BE2C (cell line): ENCODE data around the gene PHF20.

ENCODE experiments used
- DNase-seq: peaks from one replicate; pipeline ENCODE4 v3.0.0-alpha.2; 2020
- H3K27me3 ChIP-seq: fragments of 250-450 bp; sonication (Bioruptor Pico); 2 replicates; pipeline ENCODE4 v1.5.1; 2020; ENCODE audit warnings: mild to moderate bottlenecking
- H3K36me3 ChIP-seq: fragments of 250-450 bp; sonication (Bioruptor Pico); 2 replicates; pipeline ENCODE4 v1.5.1; 2020; ENCODE audit warnings: mild to moderate bottlenecking
- H3K4me1 ChIP-seq: fragments of 250-450 bp; sonication (Bioruptor Pico); 2 replicates; pipeline ENCODE4 v1.5.1; 2020
- H3K4me3 ChIP-seq: 2 replicates; pipeline ENCODE4 v1.5.1; 2011; ENCODE audit warnings: low read depth, low read length
- H3K9me3 ChIP-seq: fragments of 250-450 bp; sonication (Bioruptor Pico); 2 replicates; pipeline ENCODE4 v1.5.1; 2020
- TF ChIP-seq, protein P1 (sequence below): IDR thresholded peaks from 2 replicates; pipeline ENCODE4 v1.5.1; 2012; ENCODE audit warnings: mild to moderate bottlenecking, low read depth, low read length

Gene PHF20

GRCh38 chr20:35734374-35734773 lies 37.4 kb upstream of the PHF20 start:
- Histone ChIP-seq H3K4me3 (no peak overlapping the region), H3K4me1 (peaks cover 12% of the 10 kb centered on the region), H3K36me3 (peaks cover 100% of the 10 kb centered on the region), H3K9me3 (no peaks in the 10 kb centered on the region), H3K27me3 (0 out of 2 replicates have a peak, but pooled peaks cover 3% of the 10 kb centered on the region)
- TF ChIP-seq, protein P1, sequence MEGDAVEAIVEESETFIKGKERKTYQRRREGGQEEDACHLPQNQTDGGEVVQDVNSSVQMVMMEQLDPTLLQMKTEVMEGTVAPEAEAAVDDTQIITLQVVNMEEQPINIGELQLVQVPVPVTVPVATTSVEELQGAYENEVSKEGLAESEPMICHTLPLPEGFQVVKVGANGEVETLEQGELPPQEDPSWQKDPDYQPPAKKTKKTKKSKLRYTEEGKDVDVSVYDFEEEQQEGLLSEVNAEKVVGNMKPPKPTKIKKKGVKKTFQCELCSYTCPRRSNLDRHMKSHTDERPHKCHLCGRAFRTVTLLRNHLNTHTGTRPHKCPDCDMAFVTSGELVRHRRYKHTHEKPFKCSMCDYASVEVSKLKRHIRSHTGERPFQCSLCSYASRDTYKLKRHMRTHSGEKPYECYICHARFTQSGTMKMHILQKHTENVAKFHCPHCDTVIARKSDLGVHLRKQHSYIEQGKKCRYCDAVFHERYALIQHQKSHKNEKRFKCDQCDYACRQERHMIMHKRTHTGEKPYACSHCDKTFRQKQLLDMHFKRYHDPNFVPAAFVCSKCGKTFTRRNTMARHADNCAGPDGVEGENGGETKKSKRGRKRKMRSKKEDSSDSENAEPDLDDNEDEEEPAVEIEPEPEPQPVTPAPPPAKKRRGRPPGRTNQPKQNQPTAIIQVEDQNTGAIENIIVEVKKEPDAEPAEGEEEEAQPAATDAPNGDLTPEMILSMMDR, result no peak
- no peak for DNase-seq

- no peaks in the 10 kb centered on the region for H3K9me3 ChIP-seq
- peaks cover 16% of the 10 kb centered on the region for H3K4me1 ChIP-seq
- no peak for DNase-seq
- TF ChIP-seq, protein P1, result no peak
- H3K36me3 ChIP-seq, result peaks cover 100% of the 10 kb centered on the region
- no peak overlapping the region for H3K4me3 ChIP-seq
- 0 out of 2 replicates have a peak, but pooled peaks cover 3% of the 10 kb centered on the region for H3K27me3 ChIP-seq
Measured at GRCh38 chr20:35734777-35735649, 36.8 kb upstream of the PHF20 start.

- Histone ChIP-seq H3K4me3 (0 out of 2 replicates have a peak overlapping the region, but pooled peaks have one; percentile 14), H3K4me1 (peaks cover 13% of the 10 kb centered on the region), H3K36me3 (peaks cover 99% of the 10 kb centered on the region), H3K27me3 (0 out of 2 replicates have a peak, but pooled peaks cover 3% of the 10 kb centered on the region), H3K9me3 (no peaks in the 10 kb centered on the region)
- no peak for DNase-seq
- TF ChIP-seq, protein P1, result no peak
Measured at GRCh38 chr20:35735826-35736470, 35.9 kb upstream of the PHF20 start.

GRCh38 chr20:35737865-35738333 lies 33.9 kb upstream of the PHF20 start:
- 0 out of 2 replicates have a peak, but pooled peaks cover 3% of the 10 kb centered on the region for H3K27me3 ChIP-seq
- H3K9me3 ChIP-seq, result no peaks in the 10 kb centered on the region
- H3K36me3 ChIP-seq, result peaks cover 89% of the 10 kb centered on the region
- TF ChIP-seq, protein P1, result no peak
- peaks cover 10% of the 10 kb centered on the region for H3K4me1 ChIP-seq
- no peak for DNase-seq
- H3K4me3 ChIP-seq, result no peak overlapping the region

- 0 out of 2 replicates have a peak, but pooled peaks cover 3% of the 10 kb centered on the region for H3K27me3 ChIP-seq
- H3K4me3 ChIP-seq, result peak overlapping the region; percentile 8; the same call in 1 of the 2 replicates
- DNase-seq, result no peak
- H3K9me3 ChIP-seq, result no peaks in the 10 kb centered on the region
- TF ChIP-seq, protein P1, result no peak
- peaks cover 82% of the 10 kb centered on the region for H3K36me3 ChIP-seq
- H3K4me1 ChIP-seq, result peaks cover 14% of the 10 kb centered on the region
Measured at GRCh38 chr20:35738410-35739179, 33.2 kb upstream of the PHF20 start.
